HTR-8/SVneo (cell line): Measurements from ENCODE around the gene CYFIP2.
A peak's percentile ranks its signal among the peaks of the same experiment; 100 is the strongest.

Experiments used
- DNase-seq: peaks from one replicate; pipeline ENCODE4 v3.0.0; 2011; ENCODE audit warnings: low spot score, mixed read lengths; ENCODE audit not compliant: insufficient read length
- FAIRE-seq: peaks from 2 replicates; lab custom pipeline; 2011; peaks lifted over from hg19 to GRCh38; lab: Jason Lieb, UNC

Gene CYFIP2

GRCh38 chr5:157350939-157351801, 85.2 kb downstream of the CYFIP2 start:
- no peak for DNase-seq
- FAIRE-seq, result no peak

DNA sequence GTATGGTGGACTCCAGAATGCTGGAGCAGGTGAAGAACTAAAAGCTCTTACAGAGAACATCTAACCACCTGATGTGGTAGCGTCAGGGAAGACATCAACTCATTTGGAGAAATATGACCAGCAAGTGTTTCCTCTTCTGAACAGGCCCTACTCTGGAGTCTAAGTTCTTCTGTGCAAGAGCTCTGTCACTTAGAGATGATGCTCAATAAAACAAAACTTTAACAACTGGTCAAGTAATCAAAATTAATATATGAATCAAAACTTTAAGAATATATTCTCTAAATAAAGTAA, 85.8 kb downstream of the CYFIP2 start:
- FAIRE-seq (no peak), DNase-seq (no peak)

- no peak for DNase-seq
- FAIRE-seq, result no peak
Observed at GRCh38 chr5:157352756-157353340, 86.9 kb downstream of the CYFIP2 start.

DNA sequence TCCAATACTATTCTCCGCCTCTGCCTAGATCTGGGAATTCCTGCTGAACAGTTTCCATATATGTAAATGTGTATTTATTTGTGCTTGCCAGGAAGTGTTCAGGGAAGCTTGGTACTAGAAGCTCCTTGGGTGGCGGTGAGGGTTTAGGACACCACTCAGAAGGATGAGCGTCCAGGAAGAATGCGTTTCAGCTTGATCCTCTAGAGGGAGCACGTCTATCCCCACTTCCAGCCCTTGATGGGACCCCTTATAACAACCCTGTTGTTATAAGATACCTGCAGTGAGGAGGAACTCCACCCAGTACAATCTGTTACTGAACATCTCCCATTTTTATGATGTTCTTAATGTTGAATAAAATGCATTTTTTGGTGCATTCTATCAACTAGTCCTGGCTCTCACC, 88.9 kb downstream of the CYFIP2 start:
- FAIRE-seq, result no peak

DNA sequence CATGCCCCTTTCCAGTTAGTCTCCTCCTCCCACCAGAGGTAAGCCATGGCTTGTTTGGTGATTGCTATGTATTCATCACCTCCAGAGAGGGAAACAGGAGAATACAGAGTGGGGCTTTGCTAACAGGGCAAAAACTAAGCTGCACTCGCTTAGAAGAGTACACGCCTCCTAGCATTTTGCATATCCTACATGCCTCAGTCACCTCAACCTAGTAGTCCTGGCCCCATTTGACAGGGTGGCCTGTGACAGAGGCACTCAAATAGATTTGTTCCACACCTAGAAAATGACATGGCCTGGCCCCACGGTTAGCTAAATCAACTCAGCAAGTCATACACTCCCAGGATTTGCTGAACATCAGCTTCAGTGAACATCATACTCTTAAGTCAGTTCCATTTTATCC, 90.7 kb downstream of the CYFIP2 start:
- FAIRE-seq (peak; percentile 42), DNase-seq (no peak)

More for the DNA sequence above, 88.9 kb downstream of the CYFIP2 start:
- peak; percentile 20 for DNase-seq

- FAIRE-seq, result no peak
Observed at GRCh38 chr5:157357823-157358222, 91.9 kb downstream of the CYFIP2 start.

DNA sequence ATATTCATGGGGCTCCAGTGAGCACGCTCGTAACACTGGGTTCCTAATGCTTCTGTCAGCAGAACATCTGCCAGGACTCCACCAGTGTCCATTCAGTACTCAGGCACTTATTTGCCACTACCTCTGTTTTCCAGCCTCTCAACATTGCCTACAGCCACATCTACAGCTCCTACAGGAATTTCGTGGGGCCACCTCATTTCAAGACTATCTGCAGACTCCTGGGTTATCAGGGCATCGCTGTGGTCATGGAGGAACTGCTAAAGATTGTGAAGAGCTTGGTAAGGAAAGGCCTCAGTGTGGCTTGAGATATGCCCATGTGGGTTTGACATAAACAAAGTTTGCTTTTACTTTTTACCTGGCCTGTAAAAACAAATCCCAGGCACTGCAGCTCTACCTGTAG, 92.9 kb downstream of the CYFIP2 start:
- FAIRE-seq (no peak), DNase-seq (no peak)

More at GRCh38 chr5:157357823-157358222, 91.9 kb downstream of the CYFIP2 start:
- DNase-seq, result no peak

DNA sequence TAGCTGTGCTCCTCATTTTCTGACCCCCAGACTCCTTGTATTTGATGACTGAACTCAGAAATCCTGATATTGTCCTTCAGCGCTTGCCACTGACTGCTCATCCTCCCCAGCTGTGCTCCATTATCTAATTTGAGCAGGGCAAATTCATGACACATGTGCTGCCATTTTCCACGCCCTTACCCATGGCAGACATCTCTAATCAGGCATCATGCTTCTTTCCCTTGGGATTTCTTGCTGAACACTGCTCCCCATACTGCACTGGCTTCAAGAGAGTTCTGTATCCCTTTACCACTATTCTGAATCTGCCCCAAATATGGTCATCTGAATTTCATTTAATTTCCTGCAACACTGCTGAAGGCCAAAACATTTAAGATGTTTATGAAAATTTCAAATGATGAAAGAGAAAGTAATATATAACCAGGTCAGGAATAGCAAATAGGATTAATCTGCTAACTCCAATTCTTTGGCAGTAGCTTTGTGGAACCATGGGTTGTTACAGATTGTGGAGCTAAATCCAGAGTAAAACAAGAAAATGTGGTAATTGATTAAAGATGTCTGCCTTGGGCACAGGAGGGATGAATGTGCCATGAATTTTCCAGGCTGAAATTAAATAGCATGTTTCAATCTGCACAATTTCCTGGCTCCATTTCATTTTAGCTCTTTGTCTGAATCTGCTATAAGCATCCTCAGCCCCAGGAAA, 93.6 kb downstream of the CYFIP2 start:
- FAIRE-seq (no peak), DNase-seq (no peak)

- FAIRE-seq, result no peak
- DNase-seq, result no peak
Observed at GRCh38 chr5:157362012-157362411, 96.1 kb downstream of the CYFIP2 start.

DNA sequence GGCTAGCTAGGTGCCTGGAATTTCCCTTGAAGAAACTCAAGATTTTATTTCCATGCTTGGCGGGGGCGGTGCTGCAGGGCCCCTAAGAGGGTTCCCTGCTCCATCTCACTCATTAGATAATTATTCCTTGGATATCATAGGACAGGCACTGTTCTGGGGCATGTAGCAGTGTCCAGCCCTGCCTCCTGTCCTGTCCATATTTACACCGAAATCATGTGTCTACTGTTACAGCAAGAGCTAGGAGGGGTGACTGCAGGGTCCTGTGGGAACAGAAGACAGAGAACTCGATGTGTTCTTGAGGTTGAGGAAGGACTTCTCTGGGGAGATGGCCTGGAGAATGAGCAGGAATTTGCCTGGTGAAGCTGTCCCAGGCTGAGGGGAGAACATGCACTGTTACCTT, 96.6 kb downstream of the CYFIP2 start:
- FAIRE-seq, result no peak
- no peak for DNase-seq

GRCh38 chr5:157362982-157363381, 97.1 kb downstream of the CYFIP2 start:
- FAIRE-seq, result no peak

DNA sequence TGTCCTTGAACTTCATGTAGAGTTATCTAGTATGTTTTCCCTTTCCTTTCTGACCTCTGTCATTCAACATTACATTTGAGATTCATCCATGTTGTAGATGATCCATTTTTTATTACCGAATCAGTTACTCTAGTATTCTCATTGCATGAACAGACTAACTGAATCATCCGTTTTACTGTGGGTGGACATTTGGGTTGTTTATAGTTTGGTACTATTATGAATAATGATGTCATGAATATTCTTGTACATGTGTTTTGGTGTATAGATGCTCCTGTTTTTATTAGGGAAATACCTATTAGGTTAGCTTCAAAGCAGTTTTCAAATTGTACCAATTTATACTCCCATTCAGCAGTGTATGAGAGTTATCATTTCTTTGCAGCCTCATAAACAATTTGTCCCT, 99.8 kb downstream of the CYFIP2 start:
- DNase-seq, result no peak
- FAIRE-seq, result no peak

More at GRCh38 chr5:157362982-157363381, 97.1 kb downstream of the CYFIP2 start:
- DNase-seq, result no peak

- no peak for FAIRE-seq
Observed at GRCh38 chr5:157366741-157367674, 101.1 kb downstream of the CYFIP2 start.

GRCh38 chr5:157369507-157369906, 103.6 kb downstream of the CYFIP2 start:
- DNase-seq (no peak), FAIRE-seq (no peak)

More at GRCh38 chr5:157366741-157367674, 101.1 kb downstream of the CYFIP2 start:
- DNase-seq, result peak; percentile 65

DNA sequence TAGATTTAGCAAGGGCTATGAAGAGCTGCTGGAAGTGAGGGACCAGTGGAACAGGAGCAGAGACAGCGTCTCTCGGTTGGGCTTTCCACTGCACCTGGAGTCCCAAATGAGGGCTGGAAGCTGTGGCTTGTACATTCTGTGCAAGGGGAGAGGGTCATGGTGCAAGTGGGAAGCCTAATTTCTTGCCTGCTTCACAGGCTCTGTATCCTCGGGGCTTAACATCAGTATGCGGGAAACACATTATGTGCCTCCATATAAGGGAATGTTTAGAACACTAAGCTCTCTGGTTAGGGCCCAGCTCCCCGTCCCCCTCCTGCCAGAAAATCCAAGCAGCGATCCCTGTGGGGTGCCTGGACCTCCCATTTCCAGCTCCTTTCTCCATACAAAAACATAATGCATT, 105.0 kb downstream of the CYFIP2 start:
- no peak for FAIRE-seq
- no peak for DNase-seq

DNA sequence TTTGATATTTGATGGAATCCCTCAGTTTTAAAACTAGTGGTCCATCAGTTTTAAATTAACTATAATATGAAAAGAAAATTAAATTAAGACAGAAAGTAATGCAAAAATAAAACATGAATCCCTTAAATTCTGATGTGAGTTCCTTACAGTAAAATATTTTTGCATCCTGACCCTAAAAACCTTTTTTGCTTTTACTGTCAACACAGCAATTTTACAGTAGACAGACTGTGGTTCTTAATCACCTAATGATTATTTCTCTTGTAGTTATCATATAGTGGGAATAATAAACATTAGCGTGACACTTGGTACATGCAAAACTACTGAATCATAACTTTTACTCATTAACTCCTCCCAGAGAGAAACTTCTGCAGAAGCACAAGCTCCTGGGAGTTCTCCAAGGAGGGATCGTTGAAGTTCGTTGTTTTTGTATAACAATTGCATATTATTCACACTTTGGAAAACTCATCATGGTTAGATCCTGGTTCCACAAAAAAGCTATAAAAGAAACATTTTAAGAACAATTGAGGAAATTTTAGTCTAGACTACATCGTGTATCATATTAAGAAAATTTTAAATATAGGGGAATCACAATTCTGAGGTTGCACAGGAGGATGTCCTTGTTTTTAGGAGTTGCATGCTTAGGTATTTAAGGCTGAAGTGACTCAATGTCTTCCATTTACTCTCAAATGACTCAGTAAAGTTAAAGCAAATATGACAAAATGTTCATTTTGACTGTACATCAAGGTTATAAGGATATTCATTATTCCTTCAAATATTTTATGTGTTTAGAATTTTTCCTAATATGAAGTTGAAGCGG, 105.9 kb downstream of the CYFIP2 start:
- no peak for FAIRE-seq
- no peak for DNase-seq

DNA sequence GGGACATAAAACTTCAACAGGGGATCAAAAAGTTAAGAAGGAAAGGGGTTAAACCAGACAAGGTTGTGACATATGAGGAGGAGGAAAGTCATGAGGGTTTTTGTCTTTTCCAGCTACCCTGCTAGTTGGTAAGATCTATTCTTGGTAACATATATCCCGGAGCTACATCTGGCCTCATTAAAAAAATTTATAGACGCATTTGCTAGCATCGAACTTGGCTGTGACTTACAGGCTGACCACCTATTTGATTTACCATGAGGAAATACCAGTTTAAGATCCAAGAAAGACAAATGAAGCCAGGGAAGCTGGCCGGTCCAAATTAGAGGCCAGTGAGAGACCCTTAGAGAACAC, 106.5 kb downstream of the CYFIP2 start:
- FAIRE-seq, result no peak
- DNase-seq, result no peak

GRCh38 chr5:157378509-157378908, 112.6 kb downstream of the CYFIP2 start:
- FAIRE-seq, result no peak
- no peak for DNase-seq

- FAIRE-seq (no peak), DNase-seq (no peak)
Observed at GRCh38 chr5:157379983-157380382, 114.1 kb downstream of the CYFIP2 start.
